GM21515 (cell line): ENCODE results near the gene SMIM41.

Experiments
- ATAC-seq: cut with Tn5 transposase; IDR thresholded peaks from one replicate; pipeline ENCODE4 v1.9.1; 2021; ENCODE audit not compliant: unreplicated experiment

The SMIM41 gene

DNA sequence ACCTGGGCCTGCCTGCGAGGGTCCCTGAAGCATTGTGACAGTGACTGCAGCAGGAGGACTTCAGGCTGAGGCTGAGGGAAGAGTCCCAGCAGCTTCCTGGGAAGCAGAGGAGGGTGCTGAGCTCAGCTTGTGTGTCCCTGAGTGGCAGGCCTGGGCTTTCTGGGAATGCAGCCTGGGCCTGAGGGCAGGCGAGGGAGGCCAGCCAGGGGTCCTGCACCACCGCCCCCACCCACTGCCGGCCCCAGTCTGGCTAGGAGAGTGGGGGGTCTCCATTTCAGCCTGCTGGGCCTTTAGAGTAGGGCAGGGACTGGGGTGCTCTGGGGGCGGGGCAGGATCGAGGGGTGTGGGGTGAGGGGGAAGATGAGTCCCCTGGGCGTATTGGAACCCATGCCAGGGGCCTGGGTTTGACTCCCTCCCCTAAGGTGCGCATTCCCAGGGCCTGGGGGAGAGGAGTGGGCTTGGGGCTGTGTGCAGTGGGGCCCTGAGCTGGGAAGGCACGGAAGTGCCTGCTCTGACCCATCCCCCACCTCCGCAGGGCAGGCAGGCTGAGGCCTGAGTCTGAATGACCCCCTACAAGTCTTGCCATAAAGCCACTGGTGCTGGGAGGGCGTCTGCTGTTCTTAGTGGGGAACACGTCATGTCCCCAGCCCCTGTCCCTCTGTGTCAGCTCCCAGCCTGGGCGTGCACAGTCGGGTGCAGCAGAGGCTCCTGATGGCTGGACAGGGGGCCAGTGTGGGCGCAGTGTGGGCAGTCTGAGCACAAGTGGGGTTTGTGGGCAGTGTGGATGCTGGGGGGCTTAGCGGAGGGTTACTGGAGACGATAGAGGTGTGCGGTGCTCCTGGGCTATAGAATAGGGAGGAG lies 66.0 kb downstream of the SMIM41 start:
- ATAC-seq, result no peak

DNA sequence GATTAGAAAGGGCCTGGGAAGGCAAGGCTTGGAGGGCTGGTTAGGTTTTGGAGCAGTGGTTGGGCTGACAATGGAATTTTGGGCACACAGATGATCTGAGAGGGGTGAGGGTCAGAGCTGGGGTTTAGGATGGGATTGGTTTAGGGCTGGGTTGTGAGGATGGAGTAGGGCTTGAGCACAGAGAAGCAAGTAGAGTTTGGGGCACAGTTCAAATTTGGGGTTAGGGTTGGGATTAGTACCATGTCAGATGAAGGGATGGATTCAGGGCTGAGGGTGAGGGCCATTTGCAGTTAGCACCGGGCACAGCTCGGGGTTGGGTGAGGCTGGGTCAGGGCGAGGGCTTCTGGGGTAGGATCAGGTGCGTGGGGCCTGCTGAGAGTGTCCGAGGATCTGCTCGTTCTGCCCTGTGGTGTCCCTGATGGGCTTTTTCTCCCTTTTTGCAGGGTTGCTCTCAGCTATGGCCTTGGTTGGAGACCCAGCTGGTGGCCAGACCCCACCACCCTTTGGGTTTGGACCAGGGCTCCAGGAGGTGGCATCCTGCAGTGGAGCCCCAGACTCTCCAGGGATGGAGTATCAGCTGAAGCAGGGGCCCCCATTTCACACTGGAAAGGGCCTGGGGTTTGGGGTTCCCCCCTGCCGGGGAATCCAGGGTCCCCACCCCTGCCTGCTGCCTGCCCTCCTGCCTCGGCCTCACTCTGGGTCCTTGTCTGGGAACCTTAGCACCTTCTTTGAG lies 66.8 kb downstream of the SMIM41 start:
- ATAC-seq, result no peak

GRCh38 chr12:52146822-52147366 lies 67.4 kb downstream of the SMIM41 start:
- ATAC-seq, result no peak

- ATAC-seq, result no peak
Observed at GRCh38 chr12:52147367-52147963, 68.0 kb downstream of the SMIM41 start.

DNA sequence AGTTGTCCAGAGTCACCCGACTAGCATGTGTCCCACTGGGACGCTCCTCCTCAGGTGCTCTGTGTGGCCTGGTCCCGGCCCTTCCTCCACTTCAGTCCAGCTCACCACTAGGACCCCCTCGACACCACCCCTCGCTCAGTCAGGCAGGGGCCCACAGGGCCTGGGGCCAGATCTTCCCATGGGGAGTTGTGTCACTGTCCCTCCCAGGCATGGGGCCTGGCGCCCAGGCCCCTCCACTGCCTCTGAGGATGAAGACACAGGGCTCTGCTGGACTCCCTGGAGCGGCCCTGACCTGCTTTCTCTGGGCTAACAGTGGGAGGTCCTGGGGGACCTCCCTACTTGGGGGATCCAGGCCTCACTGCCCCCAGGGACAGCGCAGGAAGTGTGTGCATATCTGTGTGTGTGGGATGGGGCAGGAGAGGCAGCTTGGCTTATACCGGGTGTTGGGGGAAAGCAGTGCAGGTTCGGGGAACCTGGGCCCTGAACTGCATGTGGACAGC lies 68.5 kb downstream of the SMIM41 start:
- ATAC-seq, result no peak

DNA sequence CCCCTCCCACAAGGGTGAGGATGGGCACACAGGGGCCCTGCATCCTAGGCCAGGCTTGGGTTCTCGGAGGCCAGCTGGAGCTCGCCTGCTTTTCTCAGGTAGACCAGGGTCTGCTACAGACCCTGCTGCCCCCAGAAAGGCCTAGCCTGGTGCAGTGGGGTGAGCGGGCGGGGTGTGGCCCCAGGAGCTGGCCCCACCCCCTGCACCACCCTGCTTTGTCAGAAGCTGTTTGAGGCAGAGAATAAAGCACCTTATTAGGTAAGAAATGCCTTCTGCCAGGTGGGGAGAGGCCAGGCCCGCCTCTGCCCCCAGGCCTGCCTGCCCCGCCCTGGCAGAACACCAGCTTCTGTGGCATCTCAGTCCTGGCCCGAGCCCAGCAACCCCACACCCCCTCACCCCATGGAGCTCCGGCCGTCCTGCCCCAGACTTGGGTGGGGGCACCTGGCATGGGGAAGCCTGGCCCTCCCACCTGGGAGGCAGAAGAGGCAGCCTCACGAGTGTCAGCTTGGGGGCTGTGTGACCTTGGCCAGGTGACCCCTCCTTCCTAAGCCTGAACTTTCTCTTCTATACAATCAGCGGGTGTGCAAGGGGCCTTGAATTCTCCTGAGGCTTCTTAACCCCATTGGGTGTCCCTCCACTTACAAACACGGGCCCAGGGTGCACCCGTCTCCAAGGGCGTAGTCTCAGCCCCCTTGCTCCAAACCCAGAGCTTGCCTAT lies 69.1 kb downstream of the SMIM41 start:
- ATAC-seq, result no peak

DNA sequence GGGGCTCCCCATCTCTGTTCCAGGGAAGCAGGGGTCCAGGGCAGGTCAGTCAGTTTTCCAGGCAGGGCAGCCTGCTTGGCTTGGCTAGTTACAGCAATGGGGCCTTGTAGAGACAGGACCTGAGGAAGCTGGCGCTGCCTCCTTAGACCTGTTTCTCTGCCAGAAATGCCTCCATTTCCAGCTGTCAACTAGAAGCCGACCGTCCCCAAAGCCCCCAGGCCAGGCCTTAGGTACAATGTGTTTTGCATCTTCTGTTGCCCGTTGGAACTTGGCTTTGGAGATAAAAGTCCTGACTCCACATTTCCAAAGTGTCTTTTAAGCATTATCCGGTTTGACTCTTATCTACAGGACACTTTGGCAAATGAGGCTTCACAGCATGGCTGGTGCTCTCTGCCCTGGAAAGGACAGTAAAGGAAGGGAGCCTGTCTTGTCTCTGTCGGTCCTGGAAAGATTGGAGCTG lies 69.7 kb downstream of the SMIM41 start:
- ATAC-seq, result no peak

DNA sequence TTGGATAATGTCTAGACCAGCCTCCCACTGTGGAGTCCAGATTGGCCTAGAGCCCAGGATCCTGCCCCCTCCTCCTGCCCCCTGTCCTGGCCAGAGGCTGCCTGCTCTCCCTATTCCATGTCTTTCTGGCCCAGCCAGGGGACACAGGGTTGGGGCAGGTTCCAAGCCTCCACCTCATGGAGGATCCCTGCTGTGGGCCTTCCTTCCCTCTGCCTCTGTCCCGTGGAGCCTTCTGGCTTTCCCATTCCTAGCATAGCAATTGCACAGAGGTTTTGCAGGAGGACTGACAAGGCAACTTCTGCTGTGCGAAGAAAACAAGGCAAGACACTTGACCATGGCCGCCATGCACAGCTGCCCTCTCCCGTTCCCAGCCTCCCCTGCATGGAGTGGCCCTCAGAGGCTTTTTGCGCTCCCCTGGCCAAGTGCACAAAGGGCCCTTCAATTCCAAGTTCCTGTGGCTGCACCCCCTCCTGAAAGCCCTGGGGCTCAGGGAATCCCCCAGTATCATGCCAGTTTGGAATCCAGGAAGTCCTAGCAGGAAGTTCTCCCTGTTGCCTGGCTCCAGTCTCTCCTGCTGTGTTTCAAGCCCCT lies 70.2 kb downstream of the SMIM41 start:
- ATAC-seq, result no peak

DNA sequence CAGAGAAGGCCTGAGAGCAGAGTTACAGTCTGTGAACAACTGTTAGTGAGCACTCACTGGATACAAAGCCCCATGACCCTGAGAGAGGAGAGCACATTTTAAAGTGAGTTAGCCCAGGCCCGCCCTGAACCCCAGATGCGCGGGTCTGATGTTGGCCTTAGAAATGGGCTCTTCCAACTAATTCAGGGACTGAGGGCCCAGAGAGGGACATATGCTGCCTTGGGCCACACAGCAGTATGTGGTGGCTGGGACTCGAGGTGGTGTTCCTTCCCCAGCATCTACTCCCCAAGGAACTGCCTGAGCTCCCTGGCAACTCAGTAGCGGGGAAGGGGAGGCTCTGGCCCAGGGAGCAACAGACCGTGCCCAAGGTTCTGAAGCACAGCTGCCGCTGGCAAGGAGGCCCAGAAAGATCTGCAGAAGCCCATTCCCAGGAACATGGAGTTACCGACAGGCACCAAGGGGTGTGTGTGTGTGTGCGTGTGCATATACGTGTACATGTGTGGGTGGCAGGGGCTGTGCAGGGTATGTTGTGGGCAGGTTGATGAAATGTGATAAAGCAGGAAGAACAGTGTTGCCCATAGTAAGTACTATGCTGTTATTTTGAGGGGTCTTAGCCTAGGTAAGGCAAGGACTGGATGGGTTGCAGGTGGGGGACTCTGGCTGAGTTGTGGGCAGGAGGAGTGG lies 71.8 kb downstream of the SMIM41 start:
- no peak for ATAC-seq

- no peak for ATAC-seq
Observed at GRCh38 chr12:52151837-52152783, 72.6 kb downstream of the SMIM41 start.

DNA sequence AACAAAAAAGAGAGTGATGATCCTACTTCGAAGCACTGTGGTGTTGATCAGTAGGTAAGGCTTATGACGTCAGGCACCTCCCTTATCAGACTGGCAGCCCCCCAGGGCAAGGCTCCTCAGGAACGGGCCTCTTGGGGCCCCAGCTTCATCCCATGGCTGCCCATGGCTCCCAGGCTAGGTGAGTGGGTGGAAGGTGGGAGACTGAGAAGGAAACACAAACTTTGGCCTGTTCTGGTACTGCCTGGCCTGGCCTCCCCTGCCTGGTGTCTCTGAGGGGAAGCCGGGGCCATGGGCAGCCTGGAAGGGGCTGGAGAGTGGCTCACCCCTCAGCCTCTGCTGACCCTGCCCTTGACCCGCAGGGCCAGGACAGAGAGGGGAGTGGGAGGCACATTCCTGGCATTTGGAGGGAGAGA lies 73.4 kb downstream of the SMIM41 start:
- no peak for ATAC-seq

GRCh38 chr12:52155048-52155868 lies 75.8 kb downstream of the SMIM41 start:
- no peak for ATAC-seq

GRCh38 chr12:52156311-52156710 lies 76.8 kb downstream of the SMIM41 start:
- no peak for ATAC-seq

GRCh38 chr12:52156757-52157565 lies 77.5 kb downstream of the SMIM41 start:
- no peak for ATAC-seq

GRCh38 chr12:52157566-52158150 lies 78.2 kb downstream of the SMIM41 start:
- no peak for ATAC-seq
